GM13977 (cell line): ENCODE results near the gene CISD3.
A peak's percentile ranks its signal among the peaks of the same experiment; 100 is the strongest.

ENCODE experiments used
- DNase-seq: peaks from one replicate; pipeline ENCODE4 v3.0.0; 2012; ENCODE audit warnings: low spot score
- CTCF ChIP-seq: IDR thresholded peaks from 2 replicates; pipeline ENCODE4 v1.5.1; 2012; ENCODE audit warnings: mild to moderate bottlenecking, control low read depth; ENCODE audit not compliant: insufficient read depth; ENCODE audit errors: extremely low read depth, missing control alignments
- in situ Hi-C: fragments of 300-500 bp; cut with MboI; formaldehyde crosslinking; loops from one replicate; pipeline ENCODE4 v1.12.0; 2022; ENCODE audit warnings: low sequenced_read_pairs, low pct_unique_long_range_greater_than_20kb, mixed read lengths, inconsistent platforms; ENCODE audit not compliant: unreplicated experiment

The CISD3 gene

DNA sequence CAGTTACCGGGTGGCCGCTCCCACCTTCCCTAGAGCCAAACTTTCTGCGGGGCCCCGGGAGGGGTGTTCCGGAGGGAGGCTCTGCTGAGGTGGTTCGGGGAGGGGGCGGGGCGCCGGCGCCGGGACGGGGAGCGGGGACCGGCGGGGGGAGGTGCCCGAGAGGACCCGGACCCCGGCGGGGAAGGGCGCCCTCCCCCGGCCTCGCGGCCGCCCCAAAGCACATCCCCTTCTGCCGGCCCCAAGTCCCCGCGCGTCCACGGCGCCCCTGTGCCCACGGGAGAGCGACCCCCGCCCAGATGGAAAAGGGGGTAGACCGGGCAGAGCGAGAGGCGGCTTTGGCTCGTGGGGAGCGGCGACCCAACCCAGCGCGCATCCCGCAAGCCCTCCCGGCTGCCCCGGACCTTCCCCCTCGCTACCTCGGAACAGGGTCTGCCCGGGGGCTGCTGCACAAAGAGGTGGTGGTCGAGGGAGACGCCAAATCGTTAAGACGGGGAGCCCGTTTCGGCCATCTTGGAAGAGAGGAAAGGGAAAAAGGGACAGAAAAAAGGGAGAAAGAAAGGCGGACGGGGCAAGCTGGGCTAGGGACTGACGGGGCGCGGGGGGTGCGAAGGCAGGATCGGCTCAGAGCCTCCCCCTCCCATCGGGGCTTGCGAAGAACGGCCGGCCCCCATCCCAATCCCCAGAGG is 17.5 kb downstream of the CISD3 start:
- in situ Hi-C loops, result no loop called here
- peak; percentile 39 for TF ChIP-seq CTCF
- peak; percentile 71 for DNase-seq

- DNase-seq, result no peak
Observed at GRCh38 chr17:38748149-38748891, 18.2 kb downstream of the CISD3 start, which contains the start of gene PCGF2. Gene PCGF2, minus strand, starts transcription at chr17:38748336. Its CDS starts 7,934 bp downstream, at chr17:38740402.

DNA sequence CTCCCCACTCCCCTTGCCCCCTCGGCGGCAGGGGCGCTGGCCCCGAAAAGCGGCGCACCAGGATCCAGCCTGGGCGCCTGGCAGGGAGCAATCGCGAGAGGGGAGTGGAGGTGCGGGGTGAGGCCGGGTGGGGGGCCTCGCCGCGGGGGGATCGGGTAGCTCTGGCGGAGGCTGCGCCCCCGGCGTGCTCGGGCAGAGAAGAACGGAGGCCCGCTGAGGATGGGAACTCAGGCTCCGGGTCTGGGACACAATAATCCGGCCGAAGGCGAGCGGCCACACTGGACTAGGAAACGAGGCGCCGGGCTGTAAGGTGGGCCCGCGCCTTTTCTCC is 18.7 kb downstream of the CISD3 start:
- TF ChIP-seq CTCF, result no peak
- in situ Hi-C loops, result no loop called here
- no peak for DNase-seq

More at GRCh38 chr17:38748149-38748891, 18.2 kb downstream of the CISD3 start, which contains the start of gene PCGF2:
- in situ Hi-C loops, result no loop called here
- no peak for TF ChIP-seq CTCF

DNA sequence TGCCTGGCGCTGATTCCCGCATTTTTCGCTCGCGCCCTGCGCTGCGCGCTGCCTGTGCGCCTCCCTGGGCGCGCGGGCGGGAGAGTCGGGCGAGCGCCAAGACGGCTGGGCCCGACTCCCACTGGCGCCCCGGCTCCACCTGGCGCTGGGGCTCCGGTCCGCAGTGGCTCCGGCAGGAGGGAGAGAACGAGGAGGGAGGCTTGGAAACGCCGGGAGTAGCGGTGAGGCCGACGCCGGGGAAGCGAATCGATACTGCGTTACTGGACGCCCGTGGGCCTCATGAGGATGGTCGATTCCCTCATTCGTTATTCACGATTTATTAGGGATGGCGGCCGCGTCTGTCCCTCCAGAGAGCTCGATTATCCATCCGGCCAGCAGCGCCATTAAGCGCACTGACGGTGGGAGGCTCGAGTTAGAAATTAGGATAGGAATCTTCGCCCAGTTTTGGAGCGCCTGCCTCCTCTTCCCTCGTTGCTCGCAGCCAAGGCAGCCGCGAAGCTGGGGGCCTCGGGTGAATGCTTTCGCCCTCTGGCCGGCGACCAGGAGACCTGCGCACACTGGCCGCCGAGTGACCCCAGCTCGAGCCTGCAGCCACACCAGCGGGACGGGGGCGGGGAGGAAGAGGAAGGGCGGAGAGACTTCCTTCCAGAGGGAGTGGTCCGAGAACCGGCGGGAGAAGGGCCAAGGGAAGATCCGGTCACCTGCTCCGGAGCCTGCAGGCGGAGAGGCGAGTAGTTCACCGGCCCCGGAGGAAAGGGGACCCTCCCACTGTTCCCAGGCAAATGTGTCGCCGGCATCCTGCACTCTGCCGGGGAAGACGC is 19.3 kb downstream of the CISD3 start:
- TF ChIP-seq CTCF, result peak; percentile 2
- DNase-seq, result no peak
- in situ Hi-C loops, result no loop called here

- in situ Hi-C loops, result no loop called here
- no peak for TF ChIP-seq CTCF
- no peak for DNase-seq
Observed at GRCh38 chr17:38750044-38750311, 19.8 kb downstream of the CISD3 start.

- no peak for DNase-seq
- no peak for TF ChIP-seq CTCF
- in situ Hi-C loops, result no loop called here
Observed at GRCh38 chr17:38750312-38751121, 20.4 kb downstream of the CISD3 start.
